Transverse colon (tissue), 4 donors: Measurements from ENCODE around the gene DUS3L. TPM values are rescaled to one million over a fixed set of nuclear protein-coding genes. Genes with fewer than 3 reads are reported as not detected.

ENCODE experiments used
- DNase-seq: peaks from one replicate; pipeline ENCODE4 v3.0.0-alpha.2; 2019
- H3K27ac ChIP-seq, 4 donors: fragments of 200-600 bp; sonication (generic); 2 replicates each; pipeline ENCODE4 v1.5.1; 2016 to 2018; ENCODE audit warnings: inconsistent platforms in 4 of 4
- H3K27me3 ChIP-seq: fragments of 200-600 bp; sonication (generic); 2 replicates; pipeline ENCODE4 v1.5.1; 2017; ENCODE audit warnings: inconsistent platforms
- H3K36me3 ChIP-seq, 4 donors: fragments of 200-600 bp; sonication (generic); 2 replicates each; pipeline ENCODE4 v1.5.1; 2017 to 2019; ENCODE audit warnings: inconsistent platforms in 4 of 4
- H3K4me1 ChIP-seq, 4 donors: fragments of 200-600 bp; sonication (generic); 2 replicates each; pipeline ENCODE4 v1.5.1; 2017 to 2020; ENCODE audit warnings: inconsistent platforms in 4 of 4
- H3K4me3 ChIP-seq, 4 donors: fragments of 200-600 bp; sonication (generic); 1 replicate in 1 of 4; 2 replicates in 3 of 4; pipeline versions ENCODE4 v1.5.1 to v1.6.1; 2017 to 2019; ENCODE audit warnings: inconsistent platforms in 4 of 4
- H3K9me3 ChIP-seq, 2 donors: fragments of 200-600 bp; sonication (generic); 2 replicates each; pipeline ENCODE4 v1.5.1; 2017 to 2019; ENCODE audit warnings: inconsistent platforms in 2 of 2
- CTCF ChIP-seq, 5 experiments: fragments of 200-600 bp in 3 of 5; fragments of 450-650 bp in 2 of 5; sonication (generic) in 3 of 5; IDR thresholded peaks; 1 replicate in 2 of 5; 2 replicates in 3 of 5; pipeline ENCODE4 v1.5.1; 2016 to 2017; ENCODE audit warnings: antibody characterized with exemption in 5 of 5, inconsistent platforms in 3 of 5, mild to moderate bottlenecking in 2 of 5, moderate library complexity in 1 of 5
- EP300 ChIP-seq: sonication (generic); formaldehyde crosslinking; IDR thresholded peaks from one replicate; pipeline ENCODE4 v1.6.1; 2017; ENCODE audit warnings: antibody characterized with exemption, low read depth
- POLR2A ChIP-seq: fragments of 450-650 bp; IDR thresholded peaks from one replicate; pipeline ENCODE4 v1.6.1; 2016; ENCODE audit warnings: antibody characterized with exemption, mild to moderate bottlenecking, moderate library complexity
- POLR2AphosphoS5 ChIP-seq, 3 donors: sonication (generic); formaldehyde crosslinking; IDR thresholded peaks; one replicate each; pipeline ENCODE4 v1.6.1; 2016; ENCODE audit warnings: antibody characterized with exemption in 3 of 3
- WGBS, 2 donors: methylation state at CpG; one replicate each; pipeline ENCODE4 v1.1.5; 2018; ENCODE audit warnings: low coverage in 1 of 2; 5-methylcytosine and 5-hydroxymethylcytosine counted together
- in situ Hi-C, 4 donors: fragments of 200-750 bp; cut with MboI; loops; one replicate each; pipeline versions ENCODE4 v1.15.0 to v1.15.1; 2017; ENCODE audit warnings: low sequenced_read_pairs in 3 of 4, low pct_ligation_motif_present in 1 of 4, low pct_unique_long_range_greater_than_20kb in 1 of 4
- intact Hi-C: fragments of 100-400 bp; cut with DNase I; formaldehyde crosslinking; loops from one replicate; pipeline ENCODE4 v1.15.1; 2023; ENCODE audit warnings: low total_unique reads
- total RNA-seq, 4 donors: library from RNA; depleted of rRNA; stranded (reverse); fragments of >200 nt; gene quantifications; one replicate each; pipeline ENCODE4 v1.1.0, GENCODE V29; 2016

The DUS3L gene
- 10 to 100 TPM; 28.3 to 86.6 (median 56.6) TPM for total RNA-seq

GRCh38 chr19:5790559-5791520 lies at the start of gene DUS3L:
Gene DUS3L, minus strand, starts transcription at chr19:5791163. Its CDS starts 22 bp downstream, at chr19:5791141.
- Histone ChIP-seq H3K4me1 (peaks cover 0 to 7% (median 6%) of the 10 kb centered on the region in 4 donors), H3K4me3 (peak within 1 kb of the TSS; percentile 40 to 62 (median 54)), H3K36me3 (peaks cover 0 to 37% (median 13%) of the 10 kb centered on the region in 4 donors), H3K9me3 (no peaks in the 10 kb centered on the region), H3K27ac (peak within 1 kb of the TSS; percentile 90 to 97 (median 91)), H3K27me3 (no peaks in the 10 kb centered on the region)
- peak; percentile 97 for DNase-seq
- in situ Hi-C loops (no loop called here), intact Hi-C loops (no loop called here)
- peak; percentile 84 for TF ChIP-seq POLR2A
- peak; percentile 4 for TF ChIP-seq EP300
- peak in 1 of 5 experiments; percentile 22 for TF ChIP-seq CTCF (IDR thresholded peaks at IDR 0.05)
- peak; percentile 59 to 93 (median 90) for TF ChIP-seq POLR2AphosphoS5 (IDR thresholded peaks at IDR 0.05)
- WGBS, 2 donors = 11% methylated on average over 72 of the region's 72 CpGs; no CpG with 5 or more reads in 1 of the 2 donors

- peak within 1 kb of the TSS in 3 of 4 donors; percentile 41 to 63 (median 42) for H3K4me3 ChIP-seq
- peak; percentile 61 for DNase-seq
- in situ Hi-C loops = no loop called here
Observed at GRCh38 chr19:5839065-5840017, 48.4 kb upstream of the DUS3L start, which contains the start of gene FUT6. Gene FUT6, minus strand, starts transcription at chr19:5839702. Its CDS starts 7,135 bp downstream, at chr19:5832567.

GRCh38 chr19:5838353-5839064 lies 47.5 kb upstream of the DUS3L start:
- WGBS, 2 donors = 43% methylated on average over 19 of the region's 20 CpGs; no CpG with 5 or more reads in 1 of the 2 donors
- in situ Hi-C loops = no loop called here
- no peaks in the 10 kb centered on the region for H3K9me3 ChIP-seq
- peaks cover 0 to 29% (median 19%) of the 10 kb centered on the region in 4 donors for H3K4me1 ChIP-seq
- DNase-seq = peak; percentile 71
- no peaks in the 10 kb centered on the region for H3K27me3 ChIP-seq
- H3K27ac ChIP-seq = peak overlapping the region; percentile 84 to 94 (median 87)
- H3K4me3 ChIP-seq = peak overlapping the region in 3 of 4 donors; percentile 41 to 63 (median 42)
- TF ChIP-seq POLR2AphosphoS5 (IDR thresholded peaks at IDR 0.05) (peak; percentile 19 to 83 (median 79)), POLR2A (peak; percentile 85), CTCF (IDR thresholded peaks at IDR 0.05) (no peak), EP300 (no peak)
- H3K36me3 ChIP-seq = no peaks in the 10 kb centered on the region
- intact Hi-C loops = no loop called here

More at GRCh38 chr19:5839065-5840017, 48.4 kb upstream of the DUS3L start, which contains the start of gene FUT6:
- no peaks in the 10 kb centered on the region for H3K27me3 ChIP-seq
- WGBS, 2 donors = 60 to 70% methylated on average over 1 to 9 of the region's 9 CpGs
- H3K9me3 ChIP-seq = no peaks in the 10 kb centered on the region
- TF ChIP-seq POLR2AphosphoS5 (IDR thresholded peaks at IDR 0.05) (peak in 2 of 3 donors; percentile 16 to 64), CTCF (IDR thresholded peaks at IDR 0.05) (no peak)
- peak within 1 kb of the TSS; percentile 84 to 94 (median 87) for H3K27ac ChIP-seq
- no peaks in the 10 kb centered on the region for H3K36me3 ChIP-seq
- intact Hi-C loops = no loop called here
- peaks cover 0 to 29% (median 19%) of the 10 kb centered on the region in 4 donors for H3K4me1 ChIP-seq
